Muscle of arm (tissue), 12 donors: ENCODE data around the gene OR2F2. TPM values are rescaled to one million over a fixed set of nuclear protein-coding genes. Genes with fewer than 3 reads are reported as not detected.

Source experiments
- DNase-seq: peaks from one replicate; pipeline ENCODE4 v3.0.0-alpha.2; 2013
- polyA plus RNA-seq, 12 donors: library from polyadenylated mRNA; unstranded; fragments of 120-200 nt; gene quantifications; one replicate each; pipeline ENCODE4 v1.2.1, GENCODE V29; 2013; ENCODE audit not compliant: insufficient read length in 12 of 12

OR2F2 gene
- polyA plus RNA-seq, 12 donors: not detected

DNA sequence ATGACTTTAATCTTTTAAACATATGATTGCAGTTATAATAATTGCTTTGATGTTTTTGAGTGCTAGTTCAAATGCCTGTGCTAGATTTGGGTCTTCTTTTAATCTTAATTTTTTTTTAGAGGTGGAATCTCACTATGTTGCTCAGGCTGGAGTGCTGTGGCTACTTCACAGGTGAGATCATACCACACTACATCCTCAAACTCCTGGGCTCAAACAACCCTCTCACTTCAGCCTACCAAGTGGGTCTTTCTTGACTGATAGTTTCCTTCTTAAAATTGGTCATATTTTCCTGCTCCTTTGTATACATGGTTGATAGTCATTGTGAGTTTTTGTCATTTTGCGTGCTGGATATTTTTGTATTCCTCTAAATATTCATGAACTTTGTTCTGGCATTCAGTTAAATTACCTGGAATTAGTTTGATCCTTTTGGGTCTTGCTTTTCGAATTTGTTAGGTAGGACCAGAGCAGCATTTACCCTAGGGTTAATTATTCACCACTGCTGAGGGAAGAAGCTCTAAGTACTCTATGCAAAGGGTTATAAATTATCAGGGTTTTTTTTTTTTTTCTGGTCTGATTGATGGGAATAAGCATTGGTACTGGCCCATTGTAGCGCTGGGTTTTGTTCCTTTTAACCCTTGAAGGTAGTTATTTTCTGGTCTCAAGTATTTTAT lies 21.0 kb upstream of the OR2F2 start:
- DNase-seq: no peak

DNA sequence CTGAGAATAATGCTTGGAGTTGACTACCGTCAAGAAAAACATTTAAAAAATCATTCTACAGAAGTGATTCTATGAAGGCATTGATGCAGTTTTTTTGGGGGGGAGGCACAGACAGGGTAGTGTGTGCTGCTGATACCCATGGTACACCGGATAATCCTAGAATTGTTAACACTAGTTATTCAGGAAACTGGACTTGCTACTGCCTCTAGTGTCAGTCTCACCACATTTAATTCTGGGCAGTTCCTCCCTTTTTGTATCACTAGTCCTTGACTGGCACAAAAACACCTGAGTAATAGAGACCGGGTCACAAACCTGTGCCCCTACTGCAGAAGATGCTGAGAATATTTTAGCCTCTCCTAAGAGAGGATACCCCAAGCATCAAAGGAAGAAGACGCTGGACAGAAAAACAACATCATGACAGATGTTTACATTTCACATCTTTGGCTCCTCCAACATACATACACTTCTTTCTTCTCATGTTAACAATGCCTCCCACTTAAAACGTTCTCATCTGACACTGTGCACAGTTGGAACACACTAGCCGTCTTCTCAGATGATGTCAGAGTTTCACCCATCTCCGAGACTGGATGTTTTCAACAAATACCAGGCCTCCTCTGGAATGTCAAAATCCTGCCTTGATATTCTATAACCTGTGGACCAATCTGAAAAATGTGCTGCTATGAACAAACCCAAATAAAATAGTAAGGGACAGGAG lies 19.9 kb upstream of the OR2F2 start:
- no peak for DNase-seq

DNA sequence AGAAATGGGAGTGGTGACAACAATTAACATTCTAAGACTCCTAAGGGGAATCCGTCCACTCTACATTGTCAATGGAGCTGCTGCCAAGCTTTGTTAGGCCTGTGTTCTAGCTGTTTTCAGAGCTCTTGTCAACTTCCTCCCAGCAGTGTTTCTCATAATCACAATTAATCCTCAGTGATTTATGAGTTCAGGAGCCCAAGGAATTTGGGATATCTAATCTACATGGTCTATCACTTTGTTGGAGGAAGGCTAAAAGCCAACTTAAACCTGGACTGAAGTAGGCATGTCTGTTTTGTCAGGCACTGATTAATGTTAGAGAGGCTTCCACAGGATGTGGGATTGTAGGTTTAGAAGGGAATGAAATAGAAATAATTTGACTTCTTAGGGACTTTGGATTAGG lies 10.2 kb upstream of the OR2F2 start:
- DNase-seq: no peak

DNA sequence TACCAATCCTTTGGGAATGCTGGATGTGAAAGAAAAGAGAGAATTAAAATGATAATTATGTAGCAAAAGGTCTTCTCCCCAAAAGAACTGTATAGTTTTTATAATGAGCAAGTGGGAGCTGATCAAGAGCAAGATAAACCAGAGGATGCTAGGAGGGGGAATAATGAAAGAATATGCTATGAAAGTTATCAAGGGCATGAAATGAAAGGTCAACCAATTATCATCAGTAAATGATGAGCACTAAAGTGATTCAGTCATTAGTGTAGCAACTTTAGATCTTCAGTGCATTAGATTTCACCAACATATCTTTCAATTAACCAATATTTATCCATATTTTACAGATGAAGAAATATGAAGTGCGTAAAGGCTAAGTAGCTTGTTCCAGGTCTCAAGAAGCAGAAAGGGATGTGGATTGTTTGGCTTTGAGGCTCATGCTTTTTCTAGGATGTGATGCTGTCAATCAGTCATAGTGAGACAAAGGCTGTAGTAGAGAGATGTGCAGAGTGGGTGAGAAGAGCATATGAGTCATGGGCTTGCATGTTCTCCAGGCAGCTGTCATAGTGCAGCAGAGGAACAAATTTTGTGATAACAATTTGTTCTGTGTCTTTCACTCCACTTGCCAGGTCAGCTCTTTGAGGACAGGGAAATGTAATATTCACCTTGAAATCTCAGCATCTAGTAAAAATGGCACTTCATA lies 5.7 kb upstream of the OR2F2 start:
- no peak for DNase-seq

DNA sequence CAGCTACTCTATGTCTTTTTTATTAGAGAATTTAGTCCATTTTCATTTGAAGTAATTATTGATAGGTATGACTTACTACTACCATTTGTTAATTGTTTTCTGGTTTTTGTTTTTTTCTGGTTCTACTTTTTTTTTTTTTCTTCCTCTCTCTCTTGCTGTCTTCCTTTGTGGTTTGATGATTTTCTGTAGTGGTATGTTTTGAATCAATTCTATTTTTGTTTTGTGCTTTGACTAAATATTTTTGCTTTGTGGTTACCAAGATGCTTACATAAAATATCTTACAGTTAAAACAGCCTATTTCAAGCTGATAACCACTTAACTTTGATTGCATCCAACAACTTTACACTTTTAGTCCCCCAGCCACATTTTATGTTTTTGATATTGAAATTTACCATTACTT lies 3.3 kb upstream of the OR2F2 start:
- DNase-seq: no peak

DNA sequence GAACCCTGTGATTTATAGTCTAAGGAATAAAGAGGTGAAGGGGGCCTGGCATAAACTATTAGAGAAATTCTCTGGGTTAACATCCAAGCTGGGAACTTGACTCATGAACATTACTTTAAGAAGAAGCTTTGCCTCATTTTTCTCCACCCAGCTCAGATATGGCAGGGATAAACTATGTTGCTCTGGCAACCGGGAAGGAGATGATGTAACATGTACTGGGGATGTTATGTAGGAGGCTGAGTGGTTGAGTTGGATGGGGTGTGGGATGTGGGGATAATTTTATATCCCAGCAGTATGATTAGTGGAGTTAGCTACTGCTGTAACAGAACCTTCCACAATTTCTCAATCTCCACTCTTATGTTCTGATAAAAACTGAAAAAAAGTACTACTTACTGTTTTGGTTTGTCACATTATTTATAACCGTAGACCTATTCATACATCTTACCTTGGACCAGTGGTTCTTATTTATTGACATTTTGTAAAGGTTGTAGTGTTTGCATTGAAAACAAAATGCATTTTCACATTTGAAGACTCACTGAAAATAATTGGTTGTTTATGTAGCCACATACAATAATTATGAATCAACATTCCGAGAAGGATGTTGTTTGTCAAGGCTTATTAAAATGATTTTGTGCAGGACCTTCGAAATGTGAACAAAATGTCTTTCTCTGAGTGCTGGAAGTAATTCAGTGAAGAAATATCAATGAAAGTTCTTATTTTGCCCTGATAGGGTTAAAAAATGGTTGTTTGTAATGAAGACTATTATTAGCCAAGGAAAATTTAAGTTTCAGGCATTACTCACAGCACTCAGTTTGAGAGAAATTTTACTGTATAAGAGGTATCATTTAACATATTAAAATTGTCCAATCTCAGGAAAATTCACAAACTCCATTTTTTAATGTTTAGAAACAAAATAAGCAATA lies 1.3 kb downstream of the OR2F2 start:
- no peak for DNase-seq

GRCh38 chr7:143938379-143939243 lies 3.6 kb downstream of the OR2F2 start:
- no peak for DNase-seq

GRCh38 chr7:143945423-143945822 lies 10.4 kb downstream of the OR2F2 start:
- DNase-seq: no peak

DNA sequence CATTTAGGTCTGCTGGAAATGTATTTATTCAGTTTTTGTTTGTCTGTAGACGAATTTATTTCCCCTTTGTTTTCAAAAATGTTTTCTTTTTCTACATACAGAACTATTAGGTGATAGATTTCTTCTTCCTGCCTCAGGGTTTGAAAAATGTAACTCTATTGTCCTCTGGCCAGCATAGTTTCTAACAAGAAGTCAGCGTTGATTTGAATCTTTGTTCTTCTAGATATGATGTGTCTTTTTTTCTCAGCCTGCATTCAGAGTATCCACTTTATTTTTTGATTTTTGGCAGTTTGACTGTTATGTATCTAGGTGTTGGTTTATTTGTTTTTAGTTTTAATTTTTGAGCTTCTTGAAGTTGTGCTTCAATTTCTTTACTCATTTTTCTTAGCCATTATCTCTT lies 12.1 kb downstream of the OR2F2 start:
- no peak for DNase-seq

- DNase-seq: no peak
Observed at GRCh38 chr7:143948733-143949132, 13.7 kb downstream of the OR2F2 start.

- peak; percentile 57 for DNase-seq
Observed at GRCh38 chr7:143953421-143953820, 18.4 kb downstream of the OR2F2 start.

- peak; percentile 19 for DNase-seq
Observed at GRCh38 chr7:143954135-143954534, 19.1 kb downstream of the OR2F2 start.

GRCh38 chr7:143954544-143954943 lies 19.5 kb downstream of the OR2F2 start, which contains the start of gene OR2F1:
TSS of gene OR2F1 (plus strand) at chr7:143954844. CDS start at chr7:143959971, 5,127 bp downstream.
- no peak for DNase-seq

GRCh38 chr7:143958781-143959180 lies 23.7 kb downstream of the OR2F2 start:
- DNase-seq: no peak

- DNase-seq: no peak
Observed at GRCh38 chr7:143960813-143961610, 26.0 kb downstream of the OR2F2 start.

DNA sequence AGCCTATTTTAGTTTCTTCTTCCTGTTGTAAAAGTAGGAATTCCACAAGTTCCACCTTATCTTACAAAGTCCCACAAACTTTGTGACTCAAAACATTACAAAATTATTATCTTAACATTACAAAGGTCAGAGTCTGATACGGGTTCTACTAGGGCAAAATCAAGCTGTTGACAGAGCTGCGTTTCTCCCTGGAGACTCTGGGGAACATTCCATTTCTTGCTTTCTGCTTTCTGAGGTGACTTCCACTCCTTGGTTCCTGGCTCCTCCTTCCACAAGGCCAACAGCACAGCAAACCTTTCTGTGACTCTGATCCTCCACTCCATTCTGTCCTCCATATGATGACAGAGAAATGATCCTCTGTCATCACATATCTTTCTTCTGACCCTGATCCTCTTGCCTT lies 30.2 kb downstream of the OR2F2 start:
- no peak for DNase-seq

DNA sequence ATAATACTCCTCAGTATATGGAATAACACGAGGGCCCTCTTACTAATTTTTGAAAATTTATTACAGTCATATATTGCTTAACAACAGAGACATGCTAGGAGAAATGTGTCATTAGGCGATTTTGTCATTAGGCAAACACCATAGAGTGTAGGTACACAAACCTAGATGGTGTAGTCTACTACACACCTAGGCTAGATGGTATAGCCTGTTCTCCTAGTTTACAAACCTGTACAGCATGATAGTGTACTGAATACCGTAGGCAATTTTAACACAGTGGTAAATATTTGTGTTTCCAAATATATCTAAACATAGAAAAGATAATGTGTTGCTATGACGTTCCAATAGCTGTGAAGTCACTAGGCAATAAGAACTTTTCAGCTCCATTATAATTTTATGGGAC lies 32.4 kb downstream of the OR2F2 start:
- no peak for DNase-seq

GRCh38 chr7:143973870-143974416 lies 38.9 kb downstream of the OR2F2 start:
- DNase-seq: no peak

GRCh38 chr7:143974459-143974858 lies 39.4 kb downstream of the OR2F2 start:
- DNase-seq: no peak

DNA sequence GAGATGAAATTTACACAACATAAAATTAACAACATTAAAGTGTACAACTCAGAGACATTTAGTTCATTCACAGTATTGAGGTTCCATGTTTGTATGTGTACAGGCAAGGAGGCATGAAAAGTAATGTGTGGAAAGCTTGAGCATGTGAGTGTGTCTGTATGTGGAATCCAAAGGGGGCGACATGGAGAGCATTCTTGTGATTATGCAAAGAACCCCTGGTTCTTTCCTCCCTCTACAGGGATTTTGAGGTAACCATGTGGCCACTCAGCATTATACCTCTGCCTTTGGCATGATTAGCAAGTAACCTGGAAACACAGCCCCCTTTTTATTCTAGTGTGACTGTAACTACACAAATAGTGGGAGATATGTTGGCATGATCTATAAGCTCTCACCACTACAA lies 40.6 kb downstream of the OR2F2 start:
- DNase-seq: no peak
